Calu3 (cell line): Measurements from ENCODE around the gene ACAP1. TPM values are rescaled to one million over a fixed set of nuclear protein-coding genes. Genes with fewer than 3 reads are reported as not detected.
A peak's percentile ranks its signal among the peaks of the same experiment; 100 is the strongest.

Experiments used
- BruUV-seq: library from RNA; stranded (reverse); fragments of 400-500 nt; replicated peaks from 2 replicates; lab custom pipeline; 2021; lab: Mats Ljungman, UMichigan
- CTCF ChIA-PET: fragments of 300-600 bp; sonication (Branson Sonifier 250); formaldehyde crosslinking; loops from one replicate; lab custom pipeline; 2022; ENCODE audit warnings: antibody characterized with exemption; lab: Charles Lee
- DNase-seq: peaks from one replicate; pipeline ENCODE4 v3.0.0; 2022
- H3K27ac Mint-ChIP-seq: one replicate; pipeline ENCODE4 v1.8.0; 2022; ENCODE audit warnings: mixed read lengths; ENCODE audit not compliant: unreplicated experiment
- H3K27me3 Mint-ChIP-seq: one replicate; pipeline ENCODE4 v1.8.0; 2022; ENCODE audit warnings: mixed read lengths; ENCODE audit not compliant: unreplicated experiment
- H3K36me3 Mint-ChIP-seq: one replicate; pipeline ENCODE4 v1.8.0; 2022; ENCODE audit warnings: mild to moderate bottlenecking, moderate library complexity, mixed read lengths; ENCODE audit not compliant: insufficient read depth, unreplicated experiment
- H3K4me1 Mint-ChIP-seq: one replicate; pipeline ENCODE4 v1.8.0; 2022; ENCODE audit warnings: mild to moderate bottlenecking, low read depth, mixed read lengths; ENCODE audit not compliant: unreplicated experiment
- H3K4me3 Mint-ChIP-seq: one replicate; pipeline ENCODE4 v1.8.0; 2022; ENCODE audit warnings: mild to moderate bottlenecking, low read depth, moderate library complexity, mixed read lengths; ENCODE audit not compliant: unreplicated experiment
- H3K9me3 Mint-ChIP-seq: one replicate; pipeline ENCODE4 v1.8.0; 2022; ENCODE audit warnings: low read depth, mixed read lengths; ENCODE audit not compliant: unreplicated experiment
- CTCF ChIP-seq: fragments of 200-600 bp; IDR thresholded peaks from one replicate; pipeline ENCODE4 v1.8.0; 2022; ENCODE audit warnings: antibody characterized with exemption; ENCODE audit not compliant: unreplicated experiment
- intact Hi-C: fragments of 100-400 bp; cut with micrococcal nuclease; formaldehyde crosslinking; loops from one replicate; pipeline ENCODE4 v1.10.0; 2022; ENCODE audit not compliant: unreplicated experiment
- total RNA-seq: library from RNA; stranded (reverse); gene quantifications from 2 replicates; pipeline ENCODE4 v1.2.3, GENCODE V29; 2022

Gene ACAP1
- total RNA-seq, 1 experiment from 2014 or later: not detected

GRCh38 chr17:7352503-7352889, 16.2 kb downstream of the ACAP1 start:
- CTCF ChIA-PET: no interaction called here
- no peak for DNase-seq
- intact Hi-C loops: loop anchor here (5.0 to 10.0 kb wide), 2 partner anchors 85 to 332 kb away; partner anchors contain the start of genes FGF11, TMEM102, TP53 and WRAP53
- TF ChIP-seq CTCF: peak; percentile 15
- Mint-ChIP-seq H3K4me1 (peaks cover 28% of the 10 kb centered on the region), H3K27ac (peak overlapping the region; percentile 95), H3K36me3 (peaks cover 49% of the 10 kb centered on the region), H3K9me3 (no peaks in the 10 kb centered on the region), H3K4me3 (peak overlapping the region; percentile 93), H3K27me3 (peaks cover 14% of the 10 kb centered on the region)
- BruUV-seq: TSS peak; percentile 61

GRCh38 chr17:7352910-7353635, 16.7 kb downstream of the ACAP1 start:
- H3K4me1 Mint-ChIP-seq: peaks cover 25% of the 10 kb centered on the region
- intact Hi-C loops: loop anchor here (5.0 to 10.0 kb wide), 2 partner anchors 84 to 332 kb away; partner anchors contain the start of genes FGF11, TMEM102, TP53 and WRAP53
- BruUV-seq: no TSS peak

GRCh38 chr17:7354262-7354843, 18.0 kb downstream of the ACAP1 start:
- CTCF ChIA-PET: no interaction called here
- TF ChIP-seq CTCF: no peak
- DNase-seq: no peak
- Mint-ChIP-seq H3K9me3 (no peaks in the 10 kb centered on the region), H3K4me3 (no peak overlapping the region), H3K27ac (peak overlapping the region; percentile 20), H3K4me1 (peaks cover 20% of the 10 kb centered on the region), H3K27me3 (no peaks in the 10 kb centered on the region), H3K36me3 (peaks cover 35% of the 10 kb centered on the region)
- intact Hi-C loops: loop anchor here (5.0 to 10.0 kb wide), 2 partner anchors 83 to 330 kb away; partner anchors contain the start of genes FGF11, TMEM102, TP53 and WRAP53
- BruUV-seq: no TSS peak

More at GRCh38 chr17:7352910-7353635, 16.7 kb downstream of the ACAP1 start:
- H3K27me3 Mint-ChIP-seq: peaks cover 8% of the 10 kb centered on the region
- CTCF ChIA-PET: no interaction called here
- no peak for TF ChIP-seq CTCF
- H3K27ac Mint-ChIP-seq: peak overlapping the region; percentile 95
- no peaks in the 10 kb centered on the region for H3K9me3 Mint-ChIP-seq
- H3K4me3 Mint-ChIP-seq: peak overlapping the region; percentile 93
- peaks cover 43% of the 10 kb centered on the region for H3K36me3 Mint-ChIP-seq
- DNase-seq: no peak

- Mint-ChIP-seq H3K27ac (peak within 1 kb of the TSS; percentile 20), H3K36me3 (peaks cover 31% of the 10 kb centered on the region), H3K4me3 (no peak within 1 kb of the TSS), H3K9me3 (no peaks in the 10 kb centered on the region), H3K27me3 (no peaks in the 10 kb centered on the region), H3K4me1 (peaks cover 20% of the 10 kb centered on the region)
- BruUV-seq: no TSS peak
- no peak for TF ChIP-seq CTCF
- intact Hi-C loops: loop anchor here (5.0 to 10.0 kb wide), 2 partner anchors 207 to 330 kb away; partner anchors contain the start of genes SENP3, TP53 and WRAP53
- CTCF ChIA-PET: interaction anchor here (0.6 to 1.8 kb wide), 2 partner anchors 15 to 133 kb away, joined by 3 to 5 read pairs; no protein-coding TSS in a partner anchor
- no peak for DNase-seq
Observed at GRCh38 chr17:7355053-7355452, 18.7 kb downstream of the ACAP1 start, which contains the start of gene TMEM95. TSS of gene TMEM95 (plus strand) at chr17:7355156. CDS start at chr17:7355205, 49 bp downstream.
